Hepatocyte (in vitro differentiated cells): ENCODE results near the gene TNNC1. TPM values are rescaled to one million over a fixed set of nuclear protein-coding genes. Genes with fewer than 3 reads are reported as not detected.

Experiments used
- DNase-seq: peaks from one replicate; pipeline ENCODE4 v3.0.0-alpha.2; 2016; ENCODE audit warnings: low spot score
- H2AFZ ChIP-seq: fragments of 200-600 bp; sonication (generic); 2 replicates; pipeline ENCODE4 v1.6.0; 2016; ENCODE audit warnings: antibody characterized with exemption, mild to moderate bottlenecking
- H3K27ac ChIP-seq: fragments of 200-600 bp; sonication (generic); 2 replicates; pipeline ENCODE4 v1.5.1; 2016; ENCODE audit warnings: mild to moderate bottlenecking
- H3K27me3 ChIP-seq: fragments of 200-600 bp; sonication (generic); 2 replicates; pipeline ENCODE4 v1.6.1; 2016
- H3K36me3 ChIP-seq: fragments of 200-600 bp; sonication (generic); replicated peaks from 2 replicates; pipeline ENCODE4 v1.5.1; 2016; ENCODE audit warnings: low read depth; ENCODE audit not compliant: insufficient read depth
- H3K4me1 ChIP-seq: fragments of 200-600 bp; sonication (generic); 2 replicates; pipeline ENCODE4 v1.5.1; 2016; ENCODE audit warnings: mild to moderate bottlenecking, moderate library complexity; ENCODE audit not compliant: insufficient read depth
- H3K4me2 ChIP-seq: fragments of 200-600 bp; sonication (generic); 2 replicates; pipeline ENCODE4 v1.6.0; 2016
- H3K4me3 ChIP-seq: fragments of 200-600 bp; sonication (generic); 2 replicates; pipeline ENCODE4 v1.5.1; 2016; ENCODE audit warnings: mild to moderate bottlenecking
- H3K79me2 ChIP-seq: fragments of 200-600 bp; sonication (generic); 2 replicates; pipeline ENCODE4 v1.6.0; 2017; ENCODE audit warnings: mild to moderate bottlenecking
- H3K9me2 ChIP-seq: fragments of 200-600 bp; sonication (generic); replicated peaks from 2 replicates; pipeline ENCODE4 v1.6.0; 2017; ENCODE audit warnings: mild to moderate bottlenecking; ENCODE audit not compliant: insufficient read depth
- H3K9me3 ChIP-seq: fragments of 200-600 bp; sonication (generic); 2 replicates; pipeline ENCODE4 v1.5.1; 2016; ENCODE audit warnings: low read depth, mild to moderate bottlenecking
- H4K20me1 ChIP-seq: fragments of 200-600 bp; sonication (generic); 2 replicates; pipeline ENCODE4 v1.6.0; 2016; ENCODE audit warnings: mild to moderate bottlenecking; ENCODE audit not compliant: insufficient read depth, poor library complexity, severe bottlenecking
- CTCF ChIP-seq: fragments of 200-600 bp; sonication (generic); IDR thresholded peaks from 2 replicates; pipeline ENCODE4 v1.5.1; 2016; ENCODE audit warnings: antibody characterized with exemption, mild to moderate bottlenecking; ENCODE audit not compliant: poor library complexity
- EZH2 ChIP-seq: fragments of 200-600 bp; sonication (generic); IDR thresholded peaks from 2 replicates; pipeline ENCODE4 v1.6.1; 2016; ENCODE audit warnings: antibody characterized with exemption, mild to moderate bottlenecking, borderline replicate concordance
- EZH2phosphoT487 ChIP-seq: fragments of 200-600 bp; sonication (generic); IDR thresholded peaks from one replicate; pipeline ENCODE4 v1.6.1; 2018; ENCODE audit warnings: antibody characterized with exemption, mild to moderate bottlenecking, low read depth, moderate library complexity; ENCODE audit not compliant: unreplicated experiment, severe bottlenecking
- WGBS: methylation state at CpG from one replicate; pipeline ENCODE4 v1.1.6; 2016; ENCODE audit warnings: low lambda C conversion rate; ENCODE audit errors: missing lambda C conversion rate; 5-methylcytosine and 5-hydroxymethylcytosine counted together
- polyA plus RNA-seq: library from polyadenylated mRNA; unstranded; fragments of >200 nt; fragmentation: Nextera tagmentation; extraction: Ambion mirVana; gene quantifications from 2 replicates; pipeline ENCODE4 v1.2.1, GENCODE V29; 2016
- total RNA-seq: library from RNA; depleted of rRNA; stranded (reverse); fragments of >200 nt; gene quantifications from 2 replicates; pipeline ENCODE4 v1.2.3, GENCODE V29; 2014

Gene TNNC1
- total and polyA plus RNA-seq, 2 experiments from 2014 or later: 9.7 to 15.0 TPM

DNA sequence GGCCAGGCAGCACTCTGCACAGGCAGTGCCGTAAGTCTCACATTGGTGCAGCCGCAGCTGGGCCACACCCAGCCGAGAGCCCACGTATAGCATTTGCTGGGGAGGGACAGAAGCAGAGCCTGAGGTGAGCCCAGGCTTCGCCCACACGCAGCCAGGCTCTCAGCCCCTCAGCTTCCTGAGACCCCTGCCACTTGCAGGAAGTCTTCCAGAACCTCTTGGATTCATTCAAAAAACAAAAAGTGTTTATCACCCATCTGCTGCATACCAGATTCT is 15.8 kb downstream of the TNNC1 start:
- Histone ChIP-seq H3K27ac (no peak overlapping the region), H2AFZ (no peak overlapping the region), H3K36me3 (no peaks in the 10 kb centered on the region), H3K79me2 (no peaks in the 10 kb centered on the region), H3K4me2 (no peak overlapping the region), H3K9me2 (no peaks in the 10 kb centered on the region), H3K9me3 (no peaks in the 10 kb centered on the region), H3K27me3 (no peaks in the 10 kb centered on the region), H3K4me3 (no peak overlapping the region), H3K4me1 (peaks cover 12% of the 10 kb centered on the region), H4K20me1 (no peaks in the 10 kb centered on the region)
- TF ChIP-seq CTCF: no peak
- no peak for TF ChIP-seq EZH2
- TF ChIP-seq EZH2phosphoT487: no peak
- WGBS: 96% methylated on average over 6 of the region's 6 CpGs
- no peak for DNase-seq

DNA sequence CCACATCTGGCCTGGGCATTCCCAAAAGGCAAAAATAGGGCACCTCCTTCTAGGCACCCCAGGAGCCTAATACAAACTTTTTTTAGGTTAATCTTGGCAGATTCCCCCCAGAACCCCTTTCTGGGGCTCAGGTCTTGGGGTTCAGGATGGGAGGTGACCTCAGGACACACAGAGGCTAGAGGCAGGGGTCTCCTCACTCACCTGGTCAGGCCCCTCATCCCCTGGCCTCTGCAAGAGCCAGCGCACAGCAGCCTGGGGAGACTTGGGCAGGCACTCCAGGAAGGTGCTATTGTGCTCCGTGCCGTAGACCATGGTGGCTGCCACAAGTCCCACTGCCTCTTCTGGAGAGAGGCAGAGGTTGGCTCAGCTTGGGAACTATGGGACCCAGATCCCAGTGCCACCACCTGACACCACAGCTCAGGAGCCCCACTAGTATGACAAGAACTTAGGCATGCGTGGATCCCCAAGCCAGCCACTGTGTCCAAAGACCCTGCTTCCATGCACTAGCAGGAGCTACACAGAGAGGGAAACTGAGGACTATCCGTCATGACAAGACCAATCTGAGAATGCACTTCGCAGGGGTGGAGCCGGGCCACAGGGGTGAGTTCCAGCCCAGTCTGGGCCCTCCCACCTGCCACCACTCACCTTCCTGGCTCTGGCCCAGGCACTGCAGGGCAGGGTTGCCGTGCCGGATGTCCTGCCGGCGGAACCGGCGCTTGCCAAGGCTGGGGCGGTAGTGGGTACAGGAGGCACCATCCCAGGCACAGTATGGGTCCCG is 16.3 kb downstream of the TNNC1 start:
- Histone ChIP-seq H2AFZ (no peak overlapping the region), H3K27ac (no peak overlapping the region)
- TF ChIP-seq CTCF (no peak), EZH2phosphoT487 (no peak), EZH2 (no peak)

GRCh38 chr3:52436500-52437149 is 17.2 kb downstream of the TNNC1 start:
- Histone ChIP-seq H3K27ac (no peak overlapping the region), H3K4me3 (no peak overlapping the region), H4K20me1 (no peaks in the 10 kb centered on the region), H3K9me2 (no peaks in the 10 kb centered on the region), H3K4me1 (peaks cover 12% of the 10 kb centered on the region), H3K79me2 (no peaks in the 10 kb centered on the region), H3K36me3 (no peaks in the 10 kb centered on the region), H3K4me2 (no peak overlapping the region), H2AFZ (no peak overlapping the region), H3K27me3 (no peaks in the 10 kb centered on the region), H3K9me3 (no peaks in the 10 kb centered on the region)
- WGBS: 86% methylated on average over 13 of the region's 13 CpGs
- DNase-seq: peak; percentile 31
- TF ChIP-seq CTCF (no peak), EZH2 (no peak), EZH2phosphoT487 (no peak)

More for the DNA sequence above, 16.3 kb downstream of the TNNC1 start:
- Histone ChIP-seq H3K4me3 (no peak overlapping the region), H3K9me3 (no peaks in the 10 kb centered on the region), H3K36me3 (no peaks in the 10 kb centered on the region), H3K27me3 (no peaks in the 10 kb centered on the region), H4K20me1 (no peaks in the 10 kb centered on the region), H3K4me1 (peaks cover 12% of the 10 kb centered on the region), H3K4me2 (no peak overlapping the region), H3K9me2 (no peaks in the 10 kb centered on the region), H3K79me2 (no peaks in the 10 kb centered on the region)
- DNase-seq: peak; percentile 3
- 96% methylated on average over 14 of the region's 15 CpGs for WGBS
